Measurements from ENCODE around the gene EIF5AL1.
"Not testable (repeated sequence)": the region's sequence is repeated elsewhere in the genome, so short reads cannot be mapped to it uniquely, and the experiment has no call there.

Gene EIF5AL1

DNA sequence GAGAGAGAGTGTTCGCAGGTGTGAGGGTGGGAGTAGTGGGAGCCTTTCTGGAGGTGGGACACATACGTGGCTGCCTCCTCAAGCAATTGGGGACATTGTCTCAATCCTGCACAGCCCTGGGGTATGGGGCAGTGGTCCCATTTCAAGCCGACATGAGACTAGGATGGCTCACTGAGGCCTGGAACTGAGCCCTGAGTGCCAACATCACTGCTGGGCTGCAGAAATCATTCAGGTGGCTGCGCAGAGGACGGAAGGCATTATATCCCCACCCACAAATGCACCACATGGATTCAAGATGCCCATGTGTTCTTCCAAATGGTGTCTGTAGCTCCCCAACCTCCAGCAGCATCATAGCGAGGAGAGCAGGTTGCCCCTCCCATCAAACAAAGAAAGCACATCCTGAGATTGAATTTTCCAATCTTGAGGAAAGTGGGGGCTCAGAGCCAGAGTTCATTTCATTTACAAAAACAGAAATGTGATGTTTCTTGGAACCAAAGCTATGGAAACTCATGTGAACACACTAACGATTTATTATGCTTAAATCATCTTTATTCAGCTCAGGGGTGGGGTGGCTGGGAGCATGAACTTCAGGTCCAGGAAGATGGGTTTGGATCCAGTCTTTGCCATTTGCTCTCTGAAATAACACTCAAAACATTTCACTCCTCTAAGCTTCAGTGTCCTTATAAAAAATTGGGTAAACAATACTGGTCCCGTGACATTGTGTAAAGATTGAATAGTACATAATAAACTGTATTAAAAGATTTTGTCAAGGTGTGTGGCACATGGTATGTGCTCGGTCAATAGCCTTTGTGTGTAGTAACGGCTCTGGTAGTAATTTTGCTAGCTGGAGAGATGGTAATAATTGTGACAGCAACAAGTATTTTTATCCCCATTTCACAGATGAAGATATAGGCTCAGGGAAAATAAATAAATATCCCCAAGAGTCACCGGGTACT, 43.3 kb downstream of the EIF5AL1 start:
- no peak for DNase-seq (ENCODE audit: low read depth)

DNA sequence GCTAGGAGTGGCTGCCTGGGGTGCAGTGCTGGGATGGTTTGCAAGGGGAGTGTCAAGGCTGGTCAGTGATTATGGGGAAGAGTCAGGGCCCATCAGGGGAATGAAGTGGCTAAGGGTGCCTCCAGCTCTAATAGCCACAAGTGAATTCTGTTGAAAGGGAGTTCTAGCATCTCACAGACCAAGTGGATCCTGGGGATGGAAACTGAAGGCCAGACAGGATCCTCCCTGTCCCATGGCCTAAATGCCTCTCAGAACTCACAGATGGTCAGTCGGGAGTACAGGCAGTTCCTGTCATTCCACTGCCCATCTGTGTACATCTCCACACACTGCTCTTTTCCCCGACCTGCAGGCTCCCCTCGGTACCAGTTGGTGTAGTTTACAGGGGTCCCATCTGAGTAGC, 44.6 kb downstream of the EIF5AL1 start:
- DNase-seq (ENCODE audit: low read depth) = not testable (repeated sequence)

DNA sequence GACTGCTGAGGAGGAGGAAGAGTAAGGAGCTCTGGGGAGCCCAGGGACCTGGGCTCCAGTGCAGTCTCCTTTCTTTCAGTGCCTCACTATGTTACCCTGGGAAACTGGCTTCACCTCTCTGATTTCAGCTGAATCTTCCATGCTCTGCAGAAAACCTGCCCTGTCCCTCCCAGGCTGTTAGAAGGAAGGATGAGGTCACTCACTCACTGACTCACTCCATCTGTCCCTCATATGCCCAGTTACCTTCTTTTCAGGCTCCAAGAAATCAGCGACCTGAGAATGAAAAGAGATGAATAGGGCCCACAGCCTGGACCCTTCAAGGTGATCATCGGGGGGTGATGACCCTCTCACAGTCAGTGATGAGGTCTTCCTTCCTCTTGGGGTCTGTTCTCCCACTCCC, 47.4 kb downstream of the EIF5AL1 start:
- DNase-seq (ENCODE audit: low read depth) = no peak

DNA sequence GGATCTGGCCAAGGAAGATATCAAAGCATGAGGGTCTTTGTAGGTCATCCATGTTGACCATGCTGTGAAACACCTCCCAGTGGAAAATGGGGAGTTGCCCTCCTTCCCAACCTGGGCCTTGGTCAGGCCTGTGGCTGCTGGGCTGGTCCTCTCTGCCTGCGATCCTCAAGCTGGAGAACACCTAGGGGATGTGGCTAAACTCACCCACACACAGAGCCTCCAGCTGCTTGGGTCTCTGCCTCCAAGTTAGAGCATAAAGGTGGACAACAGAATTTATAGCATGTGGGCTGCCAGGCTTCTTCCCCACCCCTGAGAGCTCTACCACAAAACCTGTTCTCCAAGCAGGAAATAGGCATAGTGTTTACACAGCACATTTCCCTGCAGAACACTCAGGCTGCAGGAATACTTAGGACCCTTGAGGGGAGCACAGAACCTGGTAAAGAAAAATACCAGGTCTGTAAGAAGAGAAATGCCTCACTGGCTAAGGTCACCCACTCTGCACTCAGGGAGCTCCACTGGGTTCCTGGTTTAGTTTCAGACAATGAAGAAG, 47.9 kb downstream of the EIF5AL1 start, which contains the start of gene SFTPA2:
Gene SFTPA2, minus strand, starts transcription at position 248 of the 550 bp plus-strand sequence. CDS start 924 bp downstream, outside the sequence.
- DNase-seq (ENCODE audit: low read depth) = no peak

DNA sequence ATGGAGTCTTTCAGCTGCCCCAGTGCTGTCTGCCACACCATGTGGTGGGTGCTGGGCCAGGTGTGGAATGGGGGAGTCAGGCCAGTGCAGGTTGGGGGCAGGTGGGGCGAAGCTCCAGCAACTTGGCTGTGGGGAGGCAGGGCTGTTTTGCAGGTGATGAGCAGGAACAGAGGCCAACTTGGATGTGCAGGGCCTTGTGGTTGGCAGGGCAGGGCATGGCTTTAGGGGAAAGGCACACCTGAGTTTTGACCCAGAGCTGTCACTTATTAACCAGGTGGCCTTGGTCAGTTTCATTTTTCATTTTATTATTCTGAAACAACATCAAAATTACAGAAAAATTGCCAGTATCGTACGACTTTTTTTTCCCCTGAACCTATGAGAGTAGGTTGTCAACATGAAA, 48.9 kb downstream of the EIF5AL1 start:
- DNase-seq (ENCODE audit: low read depth) = no peak

DNA sequence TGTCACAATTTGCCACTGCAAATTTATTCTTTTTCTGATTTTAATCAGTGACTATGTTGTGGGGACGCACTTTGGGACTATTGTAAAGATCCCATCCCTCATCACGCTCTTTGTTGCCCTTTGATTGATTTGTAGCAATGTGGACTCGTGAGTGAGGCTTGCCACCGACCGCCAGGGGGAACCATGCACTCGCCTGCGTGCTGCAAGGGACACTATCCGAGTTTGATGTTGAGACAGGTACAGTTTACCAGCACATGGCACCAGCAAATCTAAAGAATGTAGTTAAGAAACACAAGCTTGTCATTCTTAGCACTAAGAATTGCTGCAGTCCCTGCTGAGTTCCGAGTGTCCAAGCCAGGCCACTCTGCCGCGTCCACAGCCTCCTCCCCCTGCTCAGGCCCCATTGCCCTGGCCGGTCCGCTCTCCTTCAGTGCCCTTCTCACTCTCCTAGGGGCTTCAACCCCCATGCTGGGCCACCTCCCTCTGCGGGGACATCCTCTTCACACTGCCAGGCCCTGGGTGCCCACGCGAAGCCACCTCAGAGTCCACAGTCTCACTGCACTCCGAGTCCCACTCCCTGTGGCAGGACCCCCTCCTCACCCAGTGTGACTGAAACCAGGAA, 49.9 kb downstream of the EIF5AL1 start:
- DNase-seq (ENCODE audit: low read depth) = no peak

DNA sequence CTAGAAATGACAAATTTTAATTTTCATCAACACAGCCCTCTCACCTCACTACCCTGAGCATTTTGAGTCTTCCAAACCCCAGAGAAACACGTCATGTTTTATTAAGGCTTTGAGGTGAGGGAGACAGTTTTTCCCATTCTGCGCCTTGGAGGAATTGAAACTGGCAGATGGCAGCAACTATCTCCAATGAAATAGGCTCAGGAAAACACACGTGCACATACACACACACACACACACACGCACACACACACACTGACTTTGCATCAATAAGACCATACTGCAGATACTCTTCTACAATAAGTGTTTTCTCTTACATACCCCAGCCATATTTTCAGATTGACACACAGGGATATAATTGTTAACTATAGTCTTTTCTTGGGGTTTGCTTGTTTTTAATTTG, 51.1 kb downstream of the EIF5AL1 start:
- no peak for DNase-seq (ENCODE audit: low read depth)
